Natural killer cell (primary cell): Measurements from ENCODE around the gene CDK14. TPM values are rescaled to one million over a fixed set of nuclear protein-coding genes. Genes with fewer than 3 reads are reported as not detected.

Source experiments
- ATAC-seq, 3 donors: fragments of 150-1000 bp in 2 of 3; fragments of 200-7000 bp in 1 of 3; cut with Tn5 transposase; 1 replicate in 1 of 3; 2 replicates in 2 of 3; pipeline ENCODE4 v1.10.0; 2021; ENCODE audit warnings: mild to moderate bottlenecking in 2 of 3, moderate library complexity in 2 of 3
- DNase-seq, 2 donors: peaks; one replicate each; pipeline versions ENCODE4 v3.0.0 to v3.0.0-alpha.2; 2013 to 2021; ENCODE audit warnings: mixed read lengths in 1 of 2
- H3K27ac ChIP-seq: one replicate; pipeline ENCODE4 v1.5.1; 2013; ENCODE audit warnings: mild to moderate bottlenecking, low read length
- H3K27me3 ChIP-seq: one replicate; pipeline ENCODE4 v1.6.1; 2013; ENCODE audit warnings: low read length; ENCODE audit not compliant: control insufficient read depth, insufficient read depth
- H3K36me3 ChIP-seq: one replicate; pipeline ENCODE4 v1.6.1; 2013; ENCODE audit warnings: low read length; ENCODE audit not compliant: control insufficient read depth, insufficient read depth
- H3K4me1 ChIP-seq: one replicate; pipeline ENCODE4 v1.6.1; 2013; ENCODE audit warnings: low read length; ENCODE audit not compliant: control insufficient read depth, insufficient read depth
- H3K4me3 ChIP-seq: one replicate; pipeline ENCODE4 v1.5.1; 2013; ENCODE audit warnings: low read length
- H3K9me3 ChIP-seq: one replicate; pipeline ENCODE4 v1.6.1; 2013; ENCODE audit warnings: low read length; ENCODE audit not compliant: control insufficient read depth, insufficient read depth
- H3K27ac Mint-ChIP-seq, 2 donors: one replicate each; pipeline ENCODE4 v1.8.0; 2022; ENCODE audit warnings: mild to moderate bottlenecking in 2 of 2, mixed read lengths in 2 of 2, moderate library complexity in 1 of 2
- H3K27me3 Mint-ChIP-seq, 2 donors: one replicate each; pipeline ENCODE4 v1.8.0; 2022; ENCODE audit warnings: low read depth in 2 of 2, mixed read lengths in 2 of 2
- H3K36me3 Mint-ChIP-seq: one replicate; pipeline ENCODE4 v1.8.0; 2022; ENCODE audit warnings: mixed read lengths
- H3K4me1 Mint-ChIP-seq, 2 donors: one replicate each; pipeline ENCODE4 v1.8.0; 2022; ENCODE audit warnings: mixed read lengths in 2 of 2
- H3K4me3 Mint-ChIP-seq: one replicate; pipeline ENCODE4 v1.8.0; 2022; ENCODE audit warnings: mild to moderate bottlenecking, moderate library complexity, mixed read lengths
- H3K9me3 Mint-ChIP-seq, 2 donors: one replicate each; pipeline ENCODE4 v1.8.0; 2022; ENCODE audit warnings: mixed read lengths in 2 of 2
- WGBS: methylation state at CpG from one replicate; pipeline ENCODE4 v1.1.7; 2013; ENCODE audit warnings: missing lambda C conversion rate; ENCODE audit not compliant: insufficient coverage; 5-methylcytosine and 5-hydroxymethylcytosine counted together
- intact Hi-C: fragments of 100-400 bp; cut with micrococcal nuclease; formaldehyde crosslinking; loops from one replicate; pipeline ENCODE4 v1.14.2; 2022
- total RNA-seq, 4 donors: library from RNA; stranded (reverse); fragments of 120-200 nt in 1 of 4; gene quantifications; one replicate each; pipeline versions ENCODE4 v1.2.3 to v1.2.4, GENCODE V29; 2013 to 2022
- TF ChIP-seq, protein P1 (sequence below): fragments of 200-600 bp; IDR thresholded peaks from one replicate; pipeline ENCODE4 v1.8.0; 2022; ENCODE audit warnings: antibody characterized with exemption

CDK14 gene
- total RNA-seq, 3 donors from 2014 or later (not counting 1 experiment from before 2014, with no cell fraction given), result 1.2 to 12.5 (median 1.9) TPM

DNA sequence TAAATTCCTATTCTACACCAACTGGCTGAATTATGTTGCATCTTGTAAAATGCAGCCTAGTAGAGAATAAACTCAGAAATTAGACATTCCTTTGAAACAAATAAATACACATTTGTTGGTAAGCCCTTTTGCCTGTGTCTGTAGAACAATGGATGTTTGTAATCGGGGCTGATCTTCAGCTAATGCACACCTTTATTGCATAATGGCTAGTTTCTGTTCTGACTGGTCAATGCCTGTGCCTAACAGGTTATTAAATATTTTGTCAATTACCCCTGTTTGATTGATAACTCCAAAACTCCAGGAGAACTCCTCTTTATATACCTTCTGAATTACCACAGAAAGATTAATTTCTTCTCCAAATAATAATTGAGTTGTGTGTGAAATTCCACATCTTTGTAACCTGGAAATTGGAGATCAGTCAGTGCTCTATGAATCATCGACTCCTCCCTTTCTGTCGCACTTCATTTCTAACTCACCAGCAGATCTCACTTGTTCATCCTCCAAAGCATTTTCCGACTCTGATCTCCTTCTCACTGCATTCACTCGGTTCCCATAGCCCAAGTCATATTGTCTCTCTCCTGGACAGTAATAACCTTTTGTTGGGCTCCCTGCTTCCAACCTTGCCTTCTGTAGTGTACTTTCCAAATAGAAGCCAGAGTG is 472.1 kb downstream of the CDK14 start:
- H3K9me3 ChIP-seq, result no peaks in the 10 kb centered on the region
- Mint-ChIP-seq H3K4me3 (no peak overlapping the region), H3K36me3 (no peaks in the 10 kb centered on the region), H3K27ac (no peak overlapping the region), H3K27me3 (no peaks in the 10 kb centered on the region), H3K4me1 (no peaks in the 10 kb centered on the region), H3K9me3 (peaks cover 5 to 6% of the 10 kb centered on the region in 2 donors)
- DNase-seq, result no peak
- intact Hi-C loops, result no loop called here
- H3K27ac ChIP-seq, result no peak overlapping the region
- TF ChIP-seq, protein P1, sequence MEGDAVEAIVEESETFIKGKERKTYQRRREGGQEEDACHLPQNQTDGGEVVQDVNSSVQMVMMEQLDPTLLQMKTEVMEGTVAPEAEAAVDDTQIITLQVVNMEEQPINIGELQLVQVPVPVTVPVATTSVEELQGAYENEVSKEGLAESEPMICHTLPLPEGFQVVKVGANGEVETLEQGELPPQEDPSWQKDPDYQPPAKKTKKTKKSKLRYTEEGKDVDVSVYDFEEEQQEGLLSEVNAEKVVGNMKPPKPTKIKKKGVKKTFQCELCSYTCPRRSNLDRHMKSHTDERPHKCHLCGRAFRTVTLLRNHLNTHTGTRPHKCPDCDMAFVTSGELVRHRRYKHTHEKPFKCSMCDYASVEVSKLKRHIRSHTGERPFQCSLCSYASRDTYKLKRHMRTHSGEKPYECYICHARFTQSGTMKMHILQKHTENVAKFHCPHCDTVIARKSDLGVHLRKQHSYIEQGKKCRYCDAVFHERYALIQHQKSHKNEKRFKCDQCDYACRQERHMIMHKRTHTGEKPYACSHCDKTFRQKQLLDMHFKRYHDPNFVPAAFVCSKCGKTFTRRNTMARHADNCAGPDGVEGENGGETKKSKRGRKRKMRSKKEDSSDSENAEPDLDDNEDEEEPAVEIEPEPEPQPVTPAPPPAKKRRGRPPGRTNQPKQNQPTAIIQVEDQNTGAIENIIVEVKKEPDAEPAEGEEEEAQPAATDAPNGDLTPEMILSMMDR, result no peak
- no peaks in the 10 kb centered on the region for H3K4me1 ChIP-seq
- ATAC-seq, result no peak
- H3K4me3 ChIP-seq, result no peak overlapping the region
- H3K36me3 ChIP-seq, result no peaks in the 10 kb centered on the region
- no peaks in the 10 kb centered on the region for H3K27me3 ChIP-seq
- WGBS, result 89% methylated on average over 5 of the region's 5 CpGs

GRCh38 chr7:91069146-91069545 is 473.0 kb downstream of the CDK14 start:
- no peaks in the 10 kb centered on the region for H3K4me1 Mint-ChIP-seq
- intact Hi-C loops, result no loop called here
- no peak overlapping the region for H3K4me3 Mint-ChIP-seq
- Histone ChIP-seq H3K27me3 (no peaks in the 10 kb centered on the region), H3K27ac (no peak overlapping the region), H3K9me3 (no peaks in the 10 kb centered on the region), H3K4me3 (no peak overlapping the region), H3K36me3 (no peaks in the 10 kb centered on the region), H3K4me1 (no peaks in the 10 kb centered on the region)
- TF ChIP-seq, protein P1, result no peak
- WGBS, result 95% methylated on average over 4 of the region's 4 CpGs
- ATAC-seq, result no peak
- H3K36me3 Mint-ChIP-seq, result no peaks in the 10 kb centered on the region
- no peak for DNase-seq
- no peaks in the 10 kb centered on the region for H3K27me3 Mint-ChIP-seq
- peaks cover 5 to 6% of the 10 kb centered on the region in 2 donors for H3K9me3 Mint-ChIP-seq
- no peak overlapping the region for H3K27ac Mint-ChIP-seq

- no peaks in the 10 kb centered on the region for H3K36me3 ChIP-seq
- Mint-ChIP-seq H3K4me1 (peaks cover 4% of the 10 kb centered on the region in 2 donors), H3K36me3 (no peaks in the 10 kb centered on the region), H3K27me3 (no peaks in the 10 kb centered on the region), H3K27ac (no peak overlapping the region), H3K4me3 (no peak overlapping the region), H3K9me3 (peaks cover under 1% of the 10 kb centered on the region in 2 donors)
- 79% methylated on average over 3 of the region's 3 CpGs for WGBS
- intact Hi-C loops, result no loop called here
- DNase-seq, result no peak
- no peak overlapping the region for H3K4me3 ChIP-seq
- H3K27ac ChIP-seq, result no peak overlapping the region
- H3K9me3 ChIP-seq, result no peaks in the 10 kb centered on the region
- H3K4me1 ChIP-seq, result no peaks in the 10 kb centered on the region
- TF ChIP-seq, protein P1, result no peak
- no peaks in the 10 kb centered on the region for H3K27me3 ChIP-seq
- ATAC-seq, result no peak
These were observed 483.4 kb downstream of the CDK14 start for GRCh38 chr7:91079487-91079886.

DNA sequence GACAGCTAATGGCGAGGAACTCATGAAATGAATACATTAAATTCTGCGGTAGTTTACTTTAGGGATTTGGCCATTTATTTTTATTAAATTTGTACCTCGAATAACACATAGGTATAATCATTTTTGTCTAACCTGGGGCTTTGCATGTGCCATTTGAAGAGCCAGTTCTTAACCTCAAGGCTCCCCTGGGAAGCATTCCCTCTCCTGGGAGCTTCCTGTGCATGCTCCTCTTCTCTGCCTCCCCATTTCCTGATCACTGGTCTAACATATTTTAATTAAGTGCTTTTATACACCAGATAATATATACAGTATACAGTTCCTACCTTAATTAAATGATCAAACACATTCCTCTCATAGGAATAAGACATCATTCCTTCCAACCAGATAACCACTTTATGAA is 484.2 kb downstream of the CDK14 start:
- Histone ChIP-seq H3K36me3 (no peaks in the 10 kb centered on the region), H3K4me3 (no peak overlapping the region), H3K4me1 (no peaks in the 10 kb centered on the region), H3K9me3 (no peaks in the 10 kb centered on the region), H3K27me3 (no peaks in the 10 kb centered on the region), H3K27ac (no peak overlapping the region)
- Mint-ChIP-seq H3K9me3 (no peaks in the 10 kb centered on the region), H3K4me1 (peaks cover 8% of the 10 kb centered on the region in 2 donors), H3K4me3 (no peak overlapping the region), H3K27ac (no peak overlapping the region), H3K27me3 (no peaks in the 10 kb centered on the region), H3K36me3 (no peaks in the 10 kb centered on the region)
- DNase-seq, result no peak
- intact Hi-C loops, result no loop called here
- no peak for ATAC-seq
- TF ChIP-seq, protein P1, result no peak
- WGBS, result 82% methylated on average over 3 of the region's 3 CpGs
